ENCODE results near the gene CAPNS1. TPM values are rescaled to one million over a fixed set of nuclear protein-coding genes. Genes with fewer than 3 reads are reported as not detected.
A peak's percentile ranks its signal among the peaks of the same experiment; 100 is the strongest.

CAPNS1 gene
- total RNA-seq, 4 donors from 2014 or later, result 153 to 179 (median 166) TPM

DNA sequence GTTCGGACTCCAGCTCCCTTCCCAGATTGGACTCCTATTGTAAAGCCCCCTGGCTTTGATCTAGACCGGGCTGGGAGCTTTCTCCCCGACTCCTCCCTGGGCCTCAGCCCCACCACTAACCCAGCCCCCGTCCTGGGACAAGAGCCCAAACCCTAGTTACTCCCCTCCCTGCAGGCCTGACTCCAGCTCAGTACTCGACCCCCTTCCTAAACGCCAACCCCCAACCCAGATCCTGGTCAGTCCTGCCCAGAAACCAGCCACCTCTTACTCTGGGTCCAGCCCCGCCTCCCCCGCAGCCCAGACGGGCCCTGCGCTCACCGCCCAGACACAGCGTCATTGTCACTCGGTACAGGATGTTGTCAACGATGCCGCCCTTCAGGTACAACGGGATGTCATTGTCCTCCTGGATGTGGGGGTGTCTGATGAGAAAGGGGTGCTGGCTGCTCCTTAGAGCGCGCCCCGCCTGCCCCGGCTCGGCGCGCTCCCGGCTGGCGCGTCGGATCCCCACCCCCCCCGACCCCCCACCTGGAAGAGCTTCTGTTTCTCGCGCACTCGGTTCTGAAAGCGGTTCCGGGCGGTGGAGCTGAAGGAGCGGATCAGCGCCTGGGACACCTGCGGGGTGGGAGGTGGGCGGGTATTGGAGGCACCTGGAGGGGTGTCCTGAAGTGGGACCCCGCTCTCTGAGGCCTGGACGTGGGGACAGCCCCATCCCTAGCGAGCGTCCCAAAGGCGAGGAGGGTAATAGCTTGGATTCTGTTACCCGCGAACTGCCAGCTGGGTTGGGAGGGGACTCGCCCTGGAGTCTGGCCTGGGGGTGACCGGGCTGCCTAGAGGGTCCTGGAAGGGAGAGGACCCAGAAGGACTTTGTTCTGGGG lies 11.5 kb downstream of the CAPNS1 start:
- Histone ChIP-seq H3K4me3 (replicated peaks in 1 of 3) (peak overlapping the region in 2 of 3 donors; percentile 57 to 59), H3K9me3 (no peaks in the 10 kb centered on the region), H3K27ac (peak overlapping the region; percentile 93 to 94 (median 94)), H3K27me3 (no peaks in the 10 kb centered on the region), H3K4me1 (peaks cover 0 to 15% of the 10 kb centered on the region in 2 donors), H3K36me3 (peaks cover 17 to 41% of the 10 kb centered on the region in 2 donors)
- TF ChIP-seq POLR2A (IDR thresholded peaks at IDR 0.05), result peak in 1 of 2 donors; percentile 43
- TF ChIP-seq, protein P1, sequence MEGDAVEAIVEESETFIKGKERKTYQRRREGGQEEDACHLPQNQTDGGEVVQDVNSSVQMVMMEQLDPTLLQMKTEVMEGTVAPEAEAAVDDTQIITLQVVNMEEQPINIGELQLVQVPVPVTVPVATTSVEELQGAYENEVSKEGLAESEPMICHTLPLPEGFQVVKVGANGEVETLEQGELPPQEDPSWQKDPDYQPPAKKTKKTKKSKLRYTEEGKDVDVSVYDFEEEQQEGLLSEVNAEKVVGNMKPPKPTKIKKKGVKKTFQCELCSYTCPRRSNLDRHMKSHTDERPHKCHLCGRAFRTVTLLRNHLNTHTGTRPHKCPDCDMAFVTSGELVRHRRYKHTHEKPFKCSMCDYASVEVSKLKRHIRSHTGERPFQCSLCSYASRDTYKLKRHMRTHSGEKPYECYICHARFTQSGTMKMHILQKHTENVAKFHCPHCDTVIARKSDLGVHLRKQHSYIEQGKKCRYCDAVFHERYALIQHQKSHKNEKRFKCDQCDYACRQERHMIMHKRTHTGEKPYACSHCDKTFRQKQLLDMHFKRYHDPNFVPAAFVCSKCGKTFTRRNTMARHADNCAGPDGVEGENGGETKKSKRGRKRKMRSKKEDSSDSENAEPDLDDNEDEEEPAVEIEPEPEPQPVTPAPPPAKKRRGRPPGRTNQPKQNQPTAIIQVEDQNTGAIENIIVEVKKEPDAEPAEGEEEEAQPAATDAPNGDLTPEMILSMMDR (IDR thresholded peaks at IDR 0.05), result no peak
- 34 to 49% methylated on average over 17 to 20 of the region's 47 CpGs for WGBS, 2 donors
- intact Hi-C loops (cut with DNase I), result no loop called here
- peak; percentile 64 to 65 for DNase-seq

DNA sequence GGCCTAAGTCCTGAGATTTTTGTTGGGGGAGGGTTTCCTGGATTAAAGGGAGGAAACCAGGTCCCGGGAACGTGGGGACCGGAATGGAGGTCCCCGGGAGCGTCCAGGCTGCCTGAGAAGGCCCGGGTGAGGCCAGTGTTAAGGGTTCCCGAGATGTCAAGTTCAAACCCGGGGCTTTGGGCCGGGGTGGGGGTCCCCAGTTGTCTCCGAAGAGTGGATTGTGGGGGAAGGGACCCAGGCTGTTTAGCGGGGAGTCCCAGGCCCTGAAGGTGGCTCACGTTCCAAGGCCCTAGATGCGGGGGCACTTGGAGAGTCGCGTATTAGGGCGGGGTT lies 12.1 kb downstream of the CAPNS1 start:
- intact Hi-C loops (cut with DNase I), result no loop called here
- Histone ChIP-seq H3K27me3 (no peaks in the 10 kb centered on the region), H3K9me3 (no peaks in the 10 kb centered on the region), H3K4me3 (replicated peaks in 1 of 3) (peak overlapping the region in 2 of 3 donors; percentile 57 to 59), H3K36me3 (peaks cover 11 to 35% of the 10 kb centered on the region in 2 donors), H3K4me1 (peaks cover 0 to 15% of the 10 kb centered on the region in 2 donors), H3K27ac (peak overlapping the region; percentile 93 to 94 (median 94))
- WGBS, 2 donors, result 27 to 45% methylated on average over 16 of the region's 16 CpGs
- TF ChIP-seq, protein P1 (IDR thresholded peaks at IDR 0.05), result no peak
- TF ChIP-seq POLR2A (IDR thresholded peaks at IDR 0.05), result no peak
- peak in 1 of 2 donors; percentile 16 for DNase-seq

- H3K4me3 ChIP-seq (replicated peaks in 1 of 3), result peak within 1 kb of the TSS in 2 of 3 donors; percentile 57 to 59
- TF ChIP-seq POLR2A (IDR thresholded peaks at IDR 0.05), result peak in 1 of 2 donors; percentile 46
- TF ChIP-seq, protein P1 (IDR thresholded peaks at IDR 0.05), result no peak
- H3K27ac ChIP-seq, result peak within 1 kb of the TSS; percentile 93 to 94 (median 94)
- H3K36me3 ChIP-seq, result peaks cover 7 to 31% of the 10 kb centered on the region in 2 donors
- peak; percentile 65 to 68 for DNase-seq
- intact Hi-C loops (cut with DNase I), result no loop called here
- WGBS, 2 donors, result 47 to 51% methylated on average over 24 to 28 of the region's 40 CpGs
- H3K4me1 ChIP-seq, result peaks cover 0 to 15% of the 10 kb centered on the region in 2 donors
- no peaks in the 10 kb centered on the region for H3K27me3 ChIP-seq
- no peaks in the 10 kb centered on the region for H3K9me3 ChIP-seq
These were observed 12.7 kb downstream of the CAPNS1 start, which contains the start of gene COX7A1 for GRCh38 chr19:36152352-36153091. COX7A1 (minus strand) TSS chr19:36152447; CDS start chr19:36152407, 40 bp downstream.

DNA sequence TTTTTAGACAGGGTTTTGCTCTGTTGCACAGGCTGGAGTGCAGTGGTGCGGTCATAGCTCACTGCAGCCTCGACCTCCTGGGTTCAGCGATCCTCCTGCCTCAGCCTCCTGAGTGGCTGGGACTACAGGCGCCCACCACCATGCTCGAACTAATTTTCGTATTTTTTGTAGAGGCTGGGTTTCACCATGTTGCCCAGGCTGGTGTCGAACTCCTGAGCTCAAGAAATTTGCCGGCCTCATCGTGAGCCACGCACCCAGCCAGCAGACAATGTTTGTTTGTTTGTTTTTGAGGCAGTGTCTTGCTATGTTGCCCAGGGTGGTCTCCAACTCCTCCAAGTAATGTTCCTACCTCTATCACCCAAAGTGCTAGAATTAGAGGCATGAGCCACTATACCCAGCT lies 13.3 kb downstream of the CAPNS1 start:
- no peak for DNase-seq
- peaks cover 7 to 25% of the 10 kb centered on the region in 2 donors for H3K36me3 ChIP-seq
- no peaks in the 10 kb centered on the region for H3K27me3 ChIP-seq
- H3K4me3 ChIP-seq (replicated peaks in 1 of 3), result no peak overlapping the region
- peaks cover 0 to 15% of the 10 kb centered on the region in 2 donors for H3K4me1 ChIP-seq
- intact Hi-C loops (cut with DNase I), result no loop called here
- WGBS, 2 donors, result 95 to 97% methylated on average over 10 of the region's 10 CpGs
- TF ChIP-seq, protein P1 (IDR thresholded peaks at IDR 0.05), result no peak
- no peak for TF ChIP-seq POLR2A (IDR thresholded peaks at IDR 0.05)
- H3K9me3 ChIP-seq, result no peaks in the 10 kb centered on the region
- peak overlapping the region; percentile 93 to 94 (median 94) for H3K27ac ChIP-seq

Measured in thyroid gland (tissue), 4 donors.